ENCODE data around the gene KRTAP10-8.

GRCh38 chr21:44612669-44613229, 870 bp downstream of the KRTAP10-8 start:
- TF ChIP-seq CTCF (IDR thresholded peaks at IDR 0.05 in 4 of 5, conservative IDR thresholded peaks at IDR 0.05 in 1 of 5) (no peak), POLR2A (IDR thresholded peaks at IDR 0.05) (no peak)

All from gastrocnemius medialis (tissue), 4 donors.